Inflammatory macrophage (primary cell): ENCODE results near the gene KAZN.

Experiments used
- DNase-seq, 2 donors: peaks; one replicate each; pipeline ENCODE4 v3.0.0-alpha.2; 2020 to 2022

Gene KAZN

DNA sequence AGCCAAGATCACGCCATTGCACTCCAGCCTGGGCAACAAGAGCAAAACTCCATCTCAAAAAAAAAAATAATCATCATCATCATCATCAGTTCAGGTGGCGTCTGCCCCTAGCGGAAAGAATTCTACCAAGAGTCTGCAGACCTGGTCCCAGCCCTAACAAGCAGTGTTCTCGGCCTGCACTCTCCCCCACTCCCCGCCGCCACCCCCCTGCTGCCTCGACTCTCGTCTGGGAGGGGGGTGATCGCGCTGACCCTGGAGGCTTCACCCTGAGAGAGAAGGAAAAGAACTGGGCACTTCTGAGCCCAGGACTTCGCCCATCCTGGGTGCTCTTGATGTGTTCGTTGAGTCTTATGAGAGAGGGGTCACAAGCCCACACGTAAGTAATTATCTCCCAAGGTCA lies 394.9 kb downstream of the KAZN start:
- no peak for DNase-seq

GRCh38 chr1:14994148-14994547 lies 395.7 kb downstream of the KAZN start:
- DNase-seq, result no peak

- DNase-seq, result no peak
These were observed 396.5 kb downstream of the KAZN start for GRCh38 chr1:14994841-14995437.

DNA sequence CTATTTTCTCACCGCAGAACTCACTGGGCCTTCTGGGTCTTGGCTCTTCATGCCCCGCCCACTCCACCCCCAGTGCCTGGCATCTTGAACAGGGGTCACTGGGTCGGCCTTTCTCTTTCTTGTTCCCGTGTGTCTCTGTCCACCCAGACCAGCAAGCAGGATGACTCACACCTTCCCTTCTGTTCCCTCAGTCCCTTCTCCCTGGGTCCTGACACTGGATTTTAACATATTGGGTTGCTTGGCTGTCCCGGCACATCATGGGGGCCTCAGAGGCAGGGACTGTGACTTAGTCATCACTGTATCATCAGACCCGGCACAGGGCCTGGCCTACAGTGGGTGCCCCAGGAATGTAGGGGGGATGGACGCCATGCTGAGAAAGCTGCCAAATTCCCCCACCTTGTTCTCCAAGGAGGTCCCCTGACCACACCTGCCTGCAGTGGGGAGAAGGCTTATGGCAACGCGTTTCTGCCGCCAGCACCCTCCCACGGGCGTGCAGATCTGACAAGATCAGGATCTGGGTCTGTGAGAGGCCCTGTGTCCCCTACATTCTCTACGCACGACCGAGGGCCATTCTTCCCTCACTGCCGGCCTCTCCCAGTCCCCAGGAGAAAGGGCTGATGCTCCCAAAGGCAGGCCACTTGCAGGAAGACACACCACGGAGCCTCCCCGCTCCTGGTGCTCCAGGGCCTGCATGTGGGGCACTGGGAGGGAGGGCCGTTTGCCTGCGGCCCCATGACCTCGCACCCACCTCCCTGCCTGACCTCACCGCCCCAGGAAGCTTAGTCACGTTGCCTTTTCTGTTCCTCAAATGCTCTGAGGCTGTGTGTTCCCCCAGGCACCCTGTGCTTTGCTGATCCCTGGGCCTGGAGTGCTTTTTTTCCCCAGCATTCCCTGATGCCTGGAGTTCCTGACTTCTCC lies 397.9 kb downstream of the KAZN start:
- peak; percentile 65 to 85 for DNase-seq

GRCh38 chr1:14997646-14998276 lies 399.3 kb downstream of the KAZN start:
- DNase-seq, result no peak

DNA sequence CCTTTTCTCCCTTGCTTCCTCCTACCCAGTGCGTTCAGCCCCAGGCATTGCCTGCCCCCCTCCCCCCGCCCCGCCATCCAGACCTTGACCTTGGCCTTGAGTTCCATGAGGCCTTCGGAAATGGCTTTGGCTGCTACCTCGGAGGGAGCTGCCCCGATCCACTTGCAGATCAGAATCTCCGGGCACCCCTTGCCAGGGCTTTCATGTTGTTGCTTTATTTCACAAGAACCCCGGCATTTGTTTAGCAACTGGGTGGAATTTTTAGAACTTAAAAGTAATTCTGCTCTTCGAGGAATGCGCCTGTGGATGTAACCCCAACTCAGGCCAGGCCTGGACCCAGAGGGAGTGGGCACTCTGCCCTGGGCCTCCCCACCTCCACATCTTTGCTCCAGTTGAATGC lies 401.0 kb downstream of the KAZN start:
- DNase-seq, result no peak

DNA sequence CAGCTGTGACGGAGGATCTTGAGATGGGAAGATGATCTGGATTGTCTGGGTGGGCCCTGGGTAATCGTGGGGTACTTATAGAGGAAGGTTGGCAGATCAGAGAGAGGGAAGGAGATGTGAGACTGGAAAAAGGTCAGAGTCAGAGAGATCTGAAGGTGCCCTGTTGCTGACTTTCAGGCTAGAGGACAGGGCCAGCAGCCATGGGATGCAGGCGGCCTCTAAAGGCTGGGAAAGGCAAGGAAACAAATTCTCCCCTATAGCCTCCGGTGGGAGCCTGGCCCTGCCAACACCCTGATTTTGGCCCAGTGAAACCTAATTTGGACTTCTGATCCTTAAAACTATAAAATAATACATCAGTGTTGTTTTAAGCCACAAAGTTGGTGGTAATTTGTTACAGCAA lies 401.5 kb downstream of the KAZN start:
- DNase-seq, result no peak

GRCh38 chr1:15000671-15001070 lies 402.2 kb downstream of the KAZN start:
- DNase-seq, result no peak

DNA sequence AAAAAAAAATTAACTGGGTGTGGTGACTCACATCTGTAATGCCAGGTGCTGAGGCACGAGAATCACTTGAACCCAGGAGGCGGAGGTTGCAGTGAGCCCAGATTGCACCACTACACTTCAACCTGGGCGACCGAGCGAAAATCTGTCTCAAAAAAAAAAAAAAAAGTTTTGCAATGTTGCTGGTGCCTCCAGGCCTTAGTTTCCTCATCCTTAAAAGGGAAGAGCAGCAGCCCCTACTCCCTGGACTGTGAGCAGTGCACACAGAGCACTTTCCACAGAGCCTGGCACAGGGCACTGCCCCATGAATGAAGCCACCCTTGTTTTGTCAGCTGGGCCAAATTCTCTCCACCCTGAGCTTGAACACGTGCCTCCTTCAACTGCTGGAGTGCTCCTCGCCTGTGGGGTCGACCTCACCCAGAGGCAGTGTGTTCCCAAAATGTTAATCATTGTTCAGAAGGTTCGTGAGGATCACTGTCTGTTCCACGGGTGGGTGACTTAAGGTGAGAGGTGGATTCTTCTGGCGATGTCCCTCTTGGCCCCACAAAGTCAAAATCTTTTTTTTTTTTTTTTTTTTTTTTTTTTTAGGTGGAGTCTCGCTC lies 402.9 kb downstream of the KAZN start:
- DNase-seq, result peak; percentile 40 to 44

DNA sequence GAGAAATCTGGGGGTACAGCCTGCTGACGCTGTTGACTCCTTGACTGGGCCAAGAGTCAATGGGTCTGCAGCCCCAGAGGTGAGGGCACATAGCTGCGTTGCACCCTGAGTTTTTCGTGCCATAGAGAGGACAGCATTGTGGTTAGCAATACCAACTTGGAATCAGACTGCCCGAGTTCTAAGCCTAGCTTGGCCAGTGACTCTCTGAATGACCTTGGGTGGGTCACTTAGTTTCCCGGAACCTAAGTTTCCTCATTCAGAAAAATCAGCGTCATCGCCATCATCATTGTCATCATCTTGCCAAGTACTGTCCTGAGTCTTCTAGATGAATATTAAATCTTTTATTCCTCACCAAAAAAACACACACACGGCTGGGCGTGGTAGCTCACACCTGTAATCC lies 403.8 kb downstream of the KAZN start:
- DNase-seq, result peak in 1 of 2 donors; percentile 45

GRCh38 chr1:15004396-15004795 lies 405.9 kb downstream of the KAZN start:
- no peak for DNase-seq

DNA sequence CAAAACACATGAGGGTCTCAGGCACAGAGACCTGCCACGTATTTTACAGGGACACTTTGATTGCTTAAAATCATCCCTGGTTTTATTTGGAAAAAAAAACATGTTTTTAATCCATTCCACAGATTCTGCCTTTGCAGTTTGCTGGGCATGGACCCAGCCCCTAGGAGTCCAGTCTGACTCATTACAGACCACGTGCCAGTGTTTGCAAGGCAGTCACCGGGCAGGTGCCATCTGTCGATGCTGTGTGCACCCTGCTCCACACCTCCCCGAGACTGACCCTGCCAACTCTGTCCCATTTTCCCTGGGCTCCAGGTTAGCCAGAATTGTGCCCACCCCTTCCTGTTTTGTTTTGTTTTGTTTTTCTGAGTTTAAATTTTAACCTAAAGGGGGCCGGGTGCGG lies 406.6 kb downstream of the KAZN start:
- no peak for DNase-seq

- no peak for DNase-seq
These were observed 408.9 kb downstream of the KAZN start for GRCh38 chr1:15007368-15007767.

GRCh38 chr1:15007842-15008241 lies 409.4 kb downstream of the KAZN start:
- DNase-seq, result no peak

- DNase-seq, result no peak
These were observed 410.6 kb downstream of the KAZN start for GRCh38 chr1:15008783-15009729.

DNA sequence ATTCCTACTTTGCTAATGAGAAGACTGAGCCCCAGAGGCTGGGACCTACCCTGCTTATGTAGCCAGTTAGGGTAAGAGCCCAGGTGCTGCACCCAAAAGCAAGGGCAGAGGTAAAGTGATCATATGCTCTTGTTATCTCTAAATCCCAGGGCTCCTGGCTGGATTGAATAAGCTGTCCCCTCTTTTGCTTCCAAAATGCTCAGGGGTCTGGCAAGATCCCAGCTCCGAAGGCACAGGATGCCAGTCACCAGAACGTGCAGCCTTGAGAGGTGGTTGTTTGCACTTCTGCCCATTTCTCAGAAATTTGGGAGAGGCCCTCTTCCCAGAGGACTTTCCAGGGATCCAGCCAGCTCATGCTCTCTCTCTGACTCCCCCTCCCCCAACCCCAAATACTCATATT lies 412.7 kb downstream of the KAZN start:
- DNase-seq, result no peak

DNA sequence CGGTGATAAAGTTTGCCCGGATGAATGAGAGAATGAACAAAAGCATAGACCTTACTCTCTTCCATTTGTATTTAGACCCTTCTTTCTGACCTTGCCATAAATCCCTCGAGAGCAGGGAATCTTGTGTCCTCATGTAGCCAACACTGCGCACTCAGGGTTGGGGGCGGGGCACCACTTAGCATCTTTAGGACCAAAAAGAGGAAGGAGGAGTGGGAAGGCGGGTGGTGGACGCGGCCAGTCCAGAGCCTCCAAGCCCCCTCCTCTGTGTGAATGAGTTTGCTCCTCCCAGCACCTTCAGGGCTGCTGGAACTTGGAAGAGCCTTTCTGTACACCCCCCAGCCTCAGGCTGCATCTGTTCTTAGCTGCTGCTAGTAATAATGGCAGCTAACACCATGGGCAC lies 413.2 kb downstream of the KAZN start:
- no peak for DNase-seq

DNA sequence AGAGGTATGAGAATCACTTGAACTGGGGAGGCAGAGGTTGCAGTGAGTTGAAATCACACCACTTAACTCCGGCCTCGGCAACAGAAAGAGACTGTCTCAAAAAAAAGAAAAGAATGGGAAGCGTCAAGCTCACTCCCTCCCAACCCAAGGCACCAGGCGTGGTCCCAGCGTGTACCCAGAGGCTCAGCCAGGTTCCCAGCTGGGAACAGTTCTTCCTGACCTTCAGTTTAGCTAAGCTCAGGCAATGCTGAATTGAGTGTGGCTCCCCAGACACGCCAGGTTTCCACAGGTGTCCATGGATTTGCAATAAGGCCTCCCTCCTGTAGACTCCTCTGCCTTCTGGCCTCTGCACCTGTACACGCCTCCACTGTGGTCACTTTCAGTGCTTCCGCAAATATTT lies 414.3 kb downstream of the KAZN start:
- no peak for DNase-seq

DNA sequence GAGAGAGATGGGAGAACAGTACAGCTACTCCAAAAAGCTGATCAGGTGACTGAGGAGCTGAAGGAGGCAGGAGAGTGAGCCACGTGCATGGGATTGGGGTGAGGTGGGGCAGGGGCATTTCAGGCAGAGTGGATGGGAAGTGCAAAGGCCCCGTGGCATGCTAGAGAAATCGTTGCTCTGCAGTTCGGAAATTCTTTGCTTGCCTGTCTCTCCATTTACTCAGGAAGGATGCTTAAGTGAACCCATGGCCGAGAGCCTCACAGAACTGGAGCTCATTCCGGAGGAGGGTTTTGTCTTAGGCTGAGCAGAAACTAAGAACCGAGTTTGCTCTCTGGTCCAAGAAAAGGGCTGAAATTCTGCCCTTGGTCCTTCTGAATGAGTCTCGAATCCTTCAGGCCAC lies 415.3 kb downstream of the KAZN start:
- no peak for DNase-seq

GRCh38 chr1:15014516-15014915 lies 416.0 kb downstream of the KAZN start:
- no peak for DNase-seq

DNA sequence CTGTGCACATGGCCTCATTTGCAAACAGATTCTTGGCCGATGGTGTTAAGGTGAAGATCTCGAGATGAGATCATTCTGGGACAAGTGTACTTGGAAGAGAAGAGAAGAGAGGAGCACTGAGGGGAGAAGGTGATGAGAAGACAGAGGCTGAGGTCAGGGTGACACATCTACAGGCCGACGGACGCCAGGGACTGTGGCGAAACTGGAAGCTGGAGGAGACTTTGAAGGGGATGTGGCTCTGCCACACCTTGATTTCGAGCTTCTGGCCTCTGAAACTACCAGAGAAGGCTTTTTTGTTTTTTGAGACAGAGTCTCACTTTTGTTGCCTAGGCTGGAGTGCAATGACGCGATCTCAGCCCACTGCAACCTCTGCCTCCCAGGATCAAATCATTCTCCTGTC lies 417.5 kb downstream of the KAZN start:
- no peak for DNase-seq

- peak; percentile 76 for DNase-seq
These were observed 418.0 kb downstream of the KAZN start for GRCh38 chr1:15016526-15016925.
